Glomerular visceral epithelial cell (primary cell): ENCODE results near the gene RALB.
"Not testable (repeated sequence)": the region's sequence is repeated elsewhere in the genome, so short reads cannot be mapped to it uniquely, and the experiment has no call there.

Experiments
- DNase-seq: peaks from one replicate; pipeline ENCODE4 v3.0.0-alpha.2; 2016; ENCODE audit errors: extremely low spot score

RALB gene

DNA sequence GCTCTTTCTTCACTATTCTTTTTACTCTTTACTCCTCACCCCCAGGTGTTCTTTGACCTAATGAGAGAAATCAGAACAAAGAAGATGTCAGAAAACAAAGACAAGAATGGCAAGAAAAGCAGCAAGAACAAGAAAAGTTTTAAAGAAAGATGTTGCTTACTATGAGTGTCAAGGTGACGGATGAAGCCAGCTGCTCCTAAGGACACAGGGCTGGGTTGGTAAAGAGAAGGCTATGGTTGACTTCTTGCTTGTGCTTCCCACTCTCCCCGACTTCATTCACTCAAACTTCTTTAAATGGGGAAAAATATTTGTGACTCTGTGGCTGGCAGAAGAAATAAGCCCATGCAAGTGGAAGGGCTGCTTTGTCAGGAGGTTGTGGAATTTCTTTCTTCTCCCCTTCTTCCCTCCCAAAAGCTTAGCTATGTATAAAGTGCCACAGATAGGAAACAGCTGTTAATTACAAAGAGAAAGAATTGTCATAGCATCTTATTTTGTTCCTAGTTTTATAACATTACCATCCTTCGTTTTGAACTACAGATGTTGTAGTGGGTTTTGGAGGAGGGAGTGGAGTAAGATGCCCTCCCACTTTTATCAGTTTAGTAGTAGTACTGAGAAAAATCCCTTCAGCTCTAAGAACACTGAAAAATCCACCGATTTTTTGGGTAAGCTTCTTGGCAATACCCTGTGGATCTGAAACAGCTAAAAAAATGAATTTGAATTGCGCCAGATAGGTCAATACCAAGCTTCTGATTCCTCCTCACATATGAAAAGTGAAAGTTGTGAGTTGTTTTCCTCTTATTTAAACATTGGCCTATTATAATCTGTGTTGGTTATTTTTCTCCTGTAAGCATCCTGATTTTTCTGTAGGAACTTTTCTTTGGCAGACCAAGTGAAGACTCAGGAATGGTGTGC lies 40.7 kb downstream of the RALB start:
- no peak for DNase-seq

DNA sequence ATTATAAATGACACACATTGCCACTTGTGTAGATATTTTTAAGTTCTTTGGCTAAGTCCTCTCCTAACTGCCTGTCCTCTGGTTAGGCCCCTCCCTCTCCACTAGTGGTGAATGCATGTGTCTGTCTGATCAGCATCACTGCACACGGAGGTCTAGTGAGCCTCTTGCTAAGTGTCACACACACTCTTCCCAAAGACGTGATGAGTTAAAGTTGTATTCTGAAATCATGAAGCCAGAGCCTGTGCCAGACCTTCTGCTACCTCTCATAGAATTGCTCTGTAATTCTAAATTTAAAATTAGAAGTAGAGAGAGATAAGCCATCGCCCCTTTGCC lies 41.3 kb downstream of the RALB start:
- no peak for DNase-seq

DNA sequence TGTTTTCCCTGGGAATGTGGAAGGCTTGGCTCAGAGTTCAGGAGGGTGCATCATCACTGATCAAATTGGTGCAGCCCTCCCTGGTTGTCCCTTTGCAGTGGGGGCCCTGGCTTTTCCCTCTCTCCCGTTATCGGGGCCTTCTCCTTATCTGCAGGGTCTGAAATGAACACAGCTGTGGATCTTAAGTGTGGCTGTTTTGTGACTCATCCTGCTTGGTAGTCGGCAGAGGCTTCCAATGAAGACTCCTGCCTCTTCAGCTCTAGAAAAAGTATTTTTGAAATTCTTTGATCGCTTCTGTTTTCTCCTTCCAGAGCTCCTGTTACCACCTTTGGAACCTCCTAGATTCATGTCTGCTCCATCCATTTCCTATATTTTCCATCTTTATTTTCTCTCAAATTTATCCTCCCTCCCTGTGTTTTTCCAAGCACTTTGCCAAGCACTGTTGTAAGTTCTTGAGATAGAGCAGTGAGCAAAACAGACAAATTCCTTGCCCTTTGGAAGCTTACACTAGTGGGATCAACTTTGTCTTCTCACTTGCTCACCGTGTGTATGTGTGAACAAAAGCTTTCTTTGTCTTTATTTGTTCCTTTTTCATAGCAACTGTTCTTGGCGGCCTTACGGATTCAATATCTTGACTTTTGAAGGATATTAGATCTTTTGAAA lies 45.7 kb downstream of the RALB start:
- DNase-seq, result peak; percentile 25

DNA sequence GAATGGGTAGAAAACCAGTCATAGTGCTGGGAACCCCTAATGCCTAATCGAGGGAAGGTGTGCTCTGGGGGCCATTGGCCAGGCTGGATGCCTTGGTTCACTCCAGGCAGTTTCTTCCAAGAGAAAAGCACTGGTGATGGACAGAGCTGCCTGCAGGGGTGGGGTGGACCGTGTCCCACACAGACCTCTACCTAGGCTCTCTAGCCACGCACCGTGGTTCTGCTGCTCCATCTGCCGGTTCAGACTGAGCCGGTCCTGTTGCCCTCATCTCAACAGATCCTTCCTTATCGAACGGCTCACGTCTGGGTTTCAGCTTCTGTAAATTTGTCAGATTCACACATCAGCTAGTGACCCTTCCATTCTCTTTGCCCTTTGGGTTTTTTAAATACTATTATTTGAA lies 46.4 kb downstream of the RALB start:
- no peak for DNase-seq

DNA sequence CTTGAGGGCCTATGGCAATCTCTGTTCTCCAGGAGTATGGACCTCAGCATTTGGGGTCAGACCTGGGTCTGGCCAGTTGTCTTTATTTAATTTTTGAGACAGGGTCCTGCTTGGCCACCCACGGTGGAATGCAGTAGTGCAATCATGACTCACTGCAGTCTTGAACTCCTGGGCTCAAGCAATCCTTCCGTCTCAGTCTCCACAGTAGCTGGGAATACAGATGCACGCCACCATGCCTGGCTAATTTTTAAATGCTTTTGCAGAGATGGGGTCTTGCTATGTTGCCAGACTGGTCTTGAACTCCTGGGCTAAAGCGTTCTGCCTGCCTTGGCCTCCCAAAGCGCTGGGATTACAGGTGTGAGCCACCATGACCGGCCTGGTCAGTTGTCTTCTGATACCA lies 46.9 kb downstream of the RALB start:
- DNase-seq, result no peak

DNA sequence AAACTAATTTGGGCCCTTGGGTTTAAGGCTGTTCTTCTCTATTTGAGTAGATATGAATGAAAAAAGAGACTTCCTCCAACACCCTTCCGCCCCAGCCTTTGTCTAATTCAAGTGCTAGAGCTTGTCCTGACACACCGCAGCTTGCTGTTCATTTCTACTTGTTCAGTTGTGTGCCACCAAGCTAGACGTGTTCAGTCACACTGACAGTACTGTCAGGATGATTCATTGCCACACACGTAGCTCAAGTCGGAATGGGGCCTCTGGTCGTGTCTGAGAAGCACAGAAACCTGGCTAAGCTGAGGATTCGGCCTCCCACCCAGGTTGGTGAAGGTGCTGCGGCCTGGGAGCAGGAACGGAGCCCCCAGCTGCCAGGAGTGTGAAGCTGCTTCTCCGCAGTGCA lies 47.7 kb downstream of the RALB start:
- no peak for DNase-seq

DNA sequence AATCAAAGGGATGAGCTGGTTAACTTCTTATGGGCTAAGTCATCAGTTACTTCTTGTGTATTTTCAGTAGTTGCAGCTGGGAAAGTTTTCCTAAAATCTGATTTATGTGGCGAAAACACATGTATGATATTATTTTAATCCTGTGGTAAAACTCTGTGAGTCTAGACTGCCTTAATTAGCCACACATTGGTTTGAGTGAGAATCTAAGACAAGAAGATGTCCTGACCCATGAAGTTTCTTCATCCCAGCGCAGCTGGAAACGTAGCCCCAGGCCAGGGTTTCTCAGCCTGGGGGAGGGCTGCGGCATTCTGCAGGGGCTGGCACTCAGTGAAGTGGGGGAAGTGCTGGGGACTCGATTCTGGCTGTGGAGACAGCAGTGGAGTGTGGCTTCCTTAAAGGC lies 48.6 kb downstream of the RALB start:
- no peak for DNase-seq

DNA sequence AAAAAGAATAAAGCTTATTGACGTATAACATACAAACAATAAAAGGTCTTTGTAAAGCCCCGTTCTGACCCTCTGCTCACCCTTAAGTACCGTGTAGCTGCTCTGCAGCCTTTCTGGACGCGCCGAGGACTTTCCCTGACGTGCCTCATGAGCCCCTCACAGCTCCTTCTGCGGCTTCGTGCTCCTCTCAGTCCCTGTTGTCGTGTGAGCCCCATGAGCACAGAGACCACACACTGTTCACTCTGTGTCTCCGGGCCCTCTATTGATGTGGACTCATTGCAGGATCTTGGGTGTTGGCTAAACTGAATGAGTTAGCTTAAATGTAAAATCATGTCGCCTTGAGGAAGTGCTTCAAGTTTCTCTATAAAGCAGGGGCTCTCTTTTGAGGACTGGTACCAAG lies 49.6 kb downstream of the RALB start:
- DNase-seq, result no peak

DNA sequence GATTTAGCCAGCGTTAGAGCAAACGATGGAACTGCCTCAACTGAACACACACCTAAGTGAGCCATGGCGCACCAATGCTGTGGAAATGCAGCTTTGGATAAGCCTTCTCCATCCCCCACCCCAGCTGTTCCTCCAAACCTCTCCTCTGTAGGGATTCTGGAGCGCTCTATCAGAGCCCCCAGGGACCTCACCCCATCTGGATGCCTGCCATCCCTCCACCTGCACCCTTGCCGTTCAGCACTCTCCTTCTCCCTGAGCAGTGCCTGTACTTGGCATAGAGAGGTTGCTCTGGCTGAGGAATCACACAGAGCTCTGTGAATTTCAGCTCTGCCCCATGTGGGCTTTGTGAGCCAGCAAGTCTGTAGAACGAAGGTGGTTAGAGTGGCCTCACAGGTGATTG lies 50.5 kb downstream of the RALB start:
- DNase-seq, result no peak

DNA sequence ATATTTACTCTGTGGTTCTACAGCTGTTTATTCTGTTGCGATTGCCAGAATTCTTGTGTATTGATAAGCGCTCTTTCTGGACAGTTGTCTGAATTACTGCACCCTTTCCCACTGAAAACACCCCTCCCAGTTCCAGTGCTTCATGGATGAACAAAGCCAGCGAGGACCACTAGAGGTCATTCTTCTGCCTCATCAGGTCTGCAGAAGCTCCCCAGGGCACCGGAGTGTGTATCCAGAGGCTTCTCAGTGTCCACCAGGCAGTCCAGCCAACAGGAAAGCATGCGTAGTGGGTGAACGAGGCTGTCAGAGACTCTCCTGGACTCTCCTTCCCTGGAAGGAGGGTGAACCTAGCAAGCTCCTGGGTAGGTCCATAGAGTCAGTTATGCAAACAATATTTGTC lies 52.6 kb downstream of the RALB start:
- DNase-seq, result no peak

DNA sequence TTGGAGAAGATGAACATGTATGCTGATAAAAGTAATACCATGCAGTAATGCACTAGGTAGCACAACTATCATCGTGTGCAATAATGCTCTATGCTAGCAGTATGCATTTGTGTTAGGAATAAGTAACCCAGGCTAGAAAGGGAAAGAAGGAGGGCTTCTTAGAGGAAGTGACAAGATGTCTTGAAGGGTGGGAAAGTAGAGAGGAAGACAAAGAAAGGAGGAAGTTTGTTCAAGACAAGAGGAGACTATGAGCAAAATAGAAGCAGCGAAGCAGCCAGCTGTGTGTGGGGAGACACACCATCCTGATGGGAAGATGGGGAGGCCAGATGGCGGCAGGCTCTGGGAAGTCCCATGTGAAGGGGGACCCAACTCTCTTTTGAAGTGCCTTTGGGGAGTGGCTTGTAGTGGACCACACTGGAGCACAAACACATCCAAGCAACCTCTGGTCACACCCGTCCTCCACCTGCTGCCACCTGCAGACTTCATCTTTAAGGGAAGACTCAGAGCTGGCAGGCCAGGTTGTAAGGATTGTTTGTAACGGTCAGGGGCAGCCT lies 53.4 kb downstream of the RALB start:
- DNase-seq, result no peak

DNA sequence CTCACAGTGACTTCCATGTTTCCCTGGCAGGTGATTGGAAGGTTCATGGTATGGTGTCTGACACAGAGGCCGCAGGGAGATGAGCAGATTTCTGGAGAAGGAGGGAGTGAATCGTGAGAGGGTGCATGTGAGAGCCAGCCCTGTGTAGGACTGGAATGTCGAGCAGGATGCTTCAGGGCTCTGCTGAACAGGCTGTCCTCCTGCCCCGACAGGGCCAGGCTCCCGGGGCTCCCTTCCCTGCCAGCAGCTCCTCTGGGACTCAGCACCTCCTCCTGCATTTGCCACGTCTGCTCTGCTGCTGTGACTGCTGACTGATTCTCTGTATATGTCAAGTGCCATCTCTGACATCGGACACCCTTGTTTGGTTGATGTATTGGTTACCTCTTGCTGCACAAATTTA lies 54.8 kb downstream of the RALB start:
- DNase-seq, result no peak

DNA sequence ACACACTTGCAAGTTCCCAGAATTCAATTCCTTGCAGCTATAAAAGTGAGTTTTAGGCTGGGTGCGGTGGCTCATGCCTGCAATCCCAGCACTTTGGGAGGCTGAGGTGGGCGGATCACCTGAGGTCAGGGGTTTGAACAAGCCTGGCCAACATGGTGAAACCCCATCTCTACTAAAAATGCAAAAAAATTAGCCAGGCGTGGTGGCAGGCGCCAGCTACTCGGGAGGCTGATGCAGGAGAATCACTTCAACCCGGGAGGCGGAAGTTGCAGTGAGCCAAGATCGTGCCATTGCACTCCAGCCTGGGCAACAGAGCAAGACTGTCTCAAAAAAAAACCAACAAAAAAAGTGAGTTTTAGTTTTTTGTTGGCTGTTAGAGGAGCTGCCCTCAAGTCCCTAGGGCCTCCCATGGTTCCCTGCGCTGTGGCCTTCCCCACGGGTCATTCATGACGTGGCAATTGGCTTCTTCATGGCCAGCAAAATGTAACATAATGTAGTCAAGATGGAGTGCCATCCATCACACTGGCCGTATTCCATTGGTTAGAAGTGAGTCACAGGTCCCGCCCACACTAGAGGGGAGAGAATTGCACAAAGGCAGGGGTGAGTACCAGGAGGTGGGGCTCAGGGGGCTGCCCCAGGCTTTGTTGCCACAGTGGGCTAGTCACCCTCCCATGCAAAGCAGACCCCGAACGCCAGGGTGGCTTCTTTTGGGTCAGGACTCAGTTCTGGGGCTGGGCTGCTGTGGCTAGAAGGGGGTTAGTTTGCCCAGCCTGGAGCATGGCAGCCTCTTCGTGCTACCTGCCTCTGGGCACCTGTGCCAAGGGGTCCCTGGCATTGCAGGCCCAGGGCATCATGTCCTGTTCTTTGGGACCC lies 55.6 kb downstream of the RALB start:
- no peak for DNase-seq

DNA sequence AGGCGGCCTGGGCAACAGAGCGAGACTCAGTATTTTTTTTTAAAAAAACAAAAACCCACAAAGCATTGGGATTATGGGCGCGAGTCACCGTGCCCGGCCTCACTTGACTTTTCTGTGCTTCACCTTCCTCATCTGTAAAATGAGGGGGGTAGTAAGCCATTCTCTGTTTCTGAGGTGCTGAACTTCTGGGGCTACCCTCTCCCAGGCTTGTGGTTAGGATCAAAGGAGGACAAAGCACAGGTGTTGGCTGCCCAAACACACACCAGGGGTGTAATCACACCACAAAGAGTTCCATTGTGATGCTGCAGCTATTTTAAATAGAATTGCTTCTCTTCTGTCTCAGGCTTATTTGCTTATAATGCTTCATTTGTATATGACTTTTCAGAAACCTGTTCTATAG lies 57.5 kb downstream of the RALB start:
- DNase-seq, result no peak

DNA sequence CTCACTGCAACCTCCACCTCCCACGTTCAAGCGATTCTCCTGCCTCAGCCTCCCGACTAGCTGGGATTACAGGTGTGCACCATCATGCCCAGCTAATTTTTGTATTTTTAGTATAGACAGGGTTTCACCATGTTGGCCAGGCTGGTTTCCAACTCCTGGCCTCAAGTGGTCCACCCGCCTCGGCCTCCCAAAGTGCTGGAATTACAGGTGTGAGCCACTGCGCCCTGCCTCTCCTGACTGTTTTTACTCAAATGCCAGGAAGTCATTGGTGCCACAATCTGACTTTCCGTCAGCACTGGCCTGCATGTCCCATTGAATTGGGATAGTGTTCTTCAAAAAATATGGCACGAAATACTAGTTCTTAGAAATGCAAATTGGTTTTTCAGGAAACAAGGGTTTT lies 58.2 kb downstream of the RALB start:
- DNase-seq, result not testable (repeated sequence)

DNA sequence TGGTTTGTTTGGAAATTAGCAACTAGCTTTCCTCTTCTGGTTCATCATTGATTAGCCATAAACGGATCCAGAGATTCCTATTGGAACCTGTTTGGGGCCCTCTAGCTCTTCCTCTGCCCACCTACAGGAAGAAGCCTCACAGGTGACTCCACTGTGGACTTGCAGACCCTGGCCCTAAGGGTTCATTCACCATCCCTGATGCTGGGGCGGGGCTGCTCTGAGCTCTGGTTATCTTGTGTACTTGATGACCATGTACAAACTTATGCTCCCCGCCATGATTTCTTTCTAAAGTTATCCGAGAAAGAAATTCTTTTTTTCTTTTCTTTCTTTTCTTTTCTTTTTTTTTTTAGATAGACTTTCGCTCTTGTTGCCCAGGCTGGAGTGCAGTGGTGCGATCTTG lies 59.4 kb downstream of the RALB start:
- DNase-seq, result no peak

DNA sequence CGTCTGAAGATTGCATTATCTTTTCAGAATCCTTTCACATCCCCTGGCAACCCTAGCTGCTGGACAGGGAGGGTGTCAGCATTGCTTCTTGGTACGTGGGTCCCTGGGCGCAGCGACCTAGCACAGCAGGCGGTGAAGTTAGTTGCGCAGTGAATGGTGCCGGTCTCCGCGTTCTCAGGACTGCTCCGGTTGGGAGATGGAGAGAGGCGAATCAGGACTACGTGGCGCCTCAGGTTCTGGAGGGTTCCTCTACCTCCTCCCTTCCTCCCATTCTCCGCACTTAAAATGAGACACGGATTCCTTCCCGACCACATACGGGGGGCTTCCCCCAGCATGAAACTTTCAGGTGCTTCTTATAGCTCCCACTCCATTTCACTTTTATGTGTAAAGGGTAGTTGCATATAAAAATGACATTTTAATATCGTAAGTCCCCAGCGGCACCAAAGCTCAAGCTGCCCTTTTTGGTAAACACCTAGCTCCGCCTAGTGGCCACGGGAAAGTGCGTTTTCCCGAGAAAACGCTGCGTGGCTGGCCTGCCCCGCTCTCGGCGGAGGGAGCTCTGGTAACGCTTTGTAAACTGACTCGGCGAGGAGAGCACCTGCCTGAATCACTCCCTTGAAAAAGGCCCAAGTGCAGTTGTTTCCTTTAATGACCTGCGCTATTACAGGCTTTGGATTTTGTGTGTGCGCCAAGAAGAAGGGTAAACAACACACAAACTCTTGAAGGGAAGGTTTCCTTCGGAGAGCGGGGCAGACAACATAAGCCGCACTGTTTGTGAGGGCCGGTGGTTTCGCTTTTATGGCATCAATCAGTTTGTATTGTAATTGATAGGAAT lies 60.4 kb downstream of the RALB start:
- DNase-seq, result peak; percentile 80

DNA sequence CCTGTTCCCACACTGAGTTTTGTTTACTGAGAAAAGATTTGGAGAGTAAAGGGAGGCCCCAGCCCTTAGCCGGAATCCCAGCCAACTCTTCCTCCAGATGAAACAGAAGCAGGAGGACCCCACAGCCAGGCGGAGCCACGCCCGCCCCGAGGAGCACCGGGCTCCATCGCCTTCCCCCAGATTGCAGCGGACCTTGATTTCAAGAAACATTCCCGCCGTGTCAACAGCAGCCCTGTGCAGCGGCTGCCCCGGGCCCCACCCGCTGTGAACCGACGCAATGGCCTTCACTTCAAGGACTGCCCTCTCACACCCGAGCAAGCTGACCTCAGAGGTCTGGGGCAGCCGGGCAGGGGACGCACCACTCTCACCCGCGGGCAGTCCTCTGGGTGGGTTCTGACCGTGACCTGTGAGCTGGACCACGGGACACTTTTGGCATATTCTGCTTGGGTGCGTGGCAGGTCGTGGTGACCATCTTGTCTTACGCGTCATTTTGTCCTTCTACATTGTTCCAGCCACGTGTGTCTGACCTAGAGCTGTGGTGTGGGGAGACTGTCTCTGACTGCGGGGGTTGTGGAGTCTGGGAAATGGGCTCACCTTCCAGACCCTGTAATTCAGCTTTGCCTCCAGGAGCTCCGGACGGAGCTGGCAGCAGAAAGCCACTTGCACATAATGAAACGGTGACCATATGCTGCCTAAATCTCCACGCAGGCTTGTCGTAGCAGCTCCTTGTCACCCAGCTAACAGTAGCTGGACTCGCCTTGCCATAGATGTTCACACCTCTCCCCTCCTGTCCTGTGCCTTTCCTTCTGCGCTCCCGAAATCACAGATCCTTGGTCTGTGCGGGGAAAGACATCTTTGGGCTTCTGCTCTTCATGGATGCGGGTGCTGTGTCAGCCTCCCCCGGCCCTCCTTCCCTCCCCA lies 61.3 kb downstream of the RALB start:
- no peak for DNase-seq

DNA sequence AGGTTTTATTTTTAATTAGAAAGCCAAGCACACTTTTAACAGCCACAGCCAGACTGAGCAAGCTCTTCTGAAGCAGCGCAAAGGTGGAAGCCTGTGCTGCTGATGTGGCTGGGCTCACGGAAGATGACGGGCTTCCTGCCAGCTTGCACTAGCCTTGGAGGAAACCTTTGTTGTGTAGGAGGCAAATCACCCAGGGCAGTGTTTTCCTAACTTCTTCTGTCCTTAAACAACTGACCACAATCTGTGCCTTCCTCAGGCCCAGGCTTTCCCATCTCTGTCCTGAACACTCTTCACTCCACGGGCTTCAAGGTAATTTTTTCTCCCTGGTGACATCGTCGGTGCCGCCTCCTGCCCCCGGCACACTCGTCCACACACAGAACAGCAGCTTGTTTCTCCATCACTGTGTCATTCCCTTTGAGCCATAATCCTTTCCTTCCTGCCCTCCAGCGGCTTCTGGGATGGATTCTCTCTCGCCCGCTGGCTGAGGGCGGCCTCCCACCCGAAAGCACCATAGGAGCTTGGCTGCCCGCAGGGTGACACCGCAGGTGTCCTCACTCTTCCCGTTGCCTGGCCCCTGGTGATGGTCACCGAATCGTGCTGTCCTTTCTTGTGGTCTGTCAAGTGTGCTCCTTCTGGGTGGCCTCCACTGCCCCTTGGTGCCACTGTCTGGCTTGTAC lies 62.2 kb downstream of the RALB start:
- no peak for DNase-seq
